GM13976 (cell line): ENCODE data around the gene EIF4G3.

Experiments used
- DNase-seq: peaks from one replicate; pipeline ENCODE4 v3.0.0; 2012; ENCODE audit warnings: low spot score
- in situ Hi-C: fragments of 300-500 bp; cut with MboI; formaldehyde crosslinking; loops from one replicate; pipeline ENCODE4 v1.12.0; 2022; ENCODE audit warnings: low sequenced_read_pairs, mixed read lengths, inconsistent platforms; ENCODE audit not compliant: unreplicated experiment
- TF ChIP-seq, protein P1 (sequence below): IDR thresholded peaks from 2 replicates; pipeline ENCODE4 v1.5.1; 2012; ENCODE audit warnings: borderline replicate concordance, mild to moderate bottlenecking; ENCODE audit not compliant: insufficient read depth; ENCODE audit errors: extremely low read depth, missing control alignments, control extremely low read depth

Gene EIF4G3

DNA sequence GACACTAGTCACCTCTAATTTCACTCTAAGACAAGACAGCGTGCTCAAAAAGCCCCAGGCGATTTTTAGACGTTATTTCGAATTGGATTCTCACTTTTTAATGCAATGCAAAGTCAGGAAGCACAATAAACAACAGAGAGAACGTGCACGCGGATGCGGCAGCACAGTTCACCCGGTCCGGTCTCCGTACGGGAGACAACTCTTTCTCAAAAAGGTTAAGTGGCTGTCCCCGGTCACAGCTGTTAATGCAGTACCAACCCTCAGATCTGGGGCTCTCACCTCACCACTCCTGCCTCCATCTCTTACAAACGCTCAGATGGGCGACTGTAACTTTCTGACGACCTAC lies 390.8 kb downstream of the EIF4G3 start:
- DNase-seq = no peak
- in situ Hi-C loops = no loop called here
- TF ChIP-seq, protein P1, sequence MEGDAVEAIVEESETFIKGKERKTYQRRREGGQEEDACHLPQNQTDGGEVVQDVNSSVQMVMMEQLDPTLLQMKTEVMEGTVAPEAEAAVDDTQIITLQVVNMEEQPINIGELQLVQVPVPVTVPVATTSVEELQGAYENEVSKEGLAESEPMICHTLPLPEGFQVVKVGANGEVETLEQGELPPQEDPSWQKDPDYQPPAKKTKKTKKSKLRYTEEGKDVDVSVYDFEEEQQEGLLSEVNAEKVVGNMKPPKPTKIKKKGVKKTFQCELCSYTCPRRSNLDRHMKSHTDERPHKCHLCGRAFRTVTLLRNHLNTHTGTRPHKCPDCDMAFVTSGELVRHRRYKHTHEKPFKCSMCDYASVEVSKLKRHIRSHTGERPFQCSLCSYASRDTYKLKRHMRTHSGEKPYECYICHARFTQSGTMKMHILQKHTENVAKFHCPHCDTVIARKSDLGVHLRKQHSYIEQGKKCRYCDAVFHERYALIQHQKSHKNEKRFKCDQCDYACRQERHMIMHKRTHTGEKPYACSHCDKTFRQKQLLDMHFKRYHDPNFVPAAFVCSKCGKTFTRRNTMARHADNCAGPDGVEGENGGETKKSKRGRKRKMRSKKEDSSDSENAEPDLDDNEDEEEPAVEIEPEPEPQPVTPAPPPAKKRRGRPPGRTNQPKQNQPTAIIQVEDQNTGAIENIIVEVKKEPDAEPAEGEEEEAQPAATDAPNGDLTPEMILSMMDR = no peak

DNA sequence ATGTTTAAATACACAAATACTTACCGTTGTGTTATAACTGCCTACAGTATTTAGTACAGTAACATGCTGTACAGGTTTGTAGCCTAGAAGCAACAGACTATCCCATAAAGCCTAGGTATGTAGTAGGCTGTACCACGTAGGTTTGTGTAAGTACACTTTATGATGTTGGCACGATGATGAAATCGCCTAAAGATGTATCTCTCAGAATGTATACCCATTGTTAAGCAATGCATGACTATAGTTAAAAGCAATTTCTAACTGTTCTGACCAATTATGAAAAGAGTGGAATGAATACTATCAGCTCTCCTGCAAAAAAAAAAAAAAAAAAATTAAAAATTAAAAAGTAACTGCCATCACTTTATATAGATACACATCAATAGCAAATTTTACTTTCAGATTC lies 401.0 kb downstream of the EIF4G3 start:
- DNase-seq = no peak
- TF ChIP-seq, protein P1 = no peak
- in situ Hi-C loops = no loop called here

DNA sequence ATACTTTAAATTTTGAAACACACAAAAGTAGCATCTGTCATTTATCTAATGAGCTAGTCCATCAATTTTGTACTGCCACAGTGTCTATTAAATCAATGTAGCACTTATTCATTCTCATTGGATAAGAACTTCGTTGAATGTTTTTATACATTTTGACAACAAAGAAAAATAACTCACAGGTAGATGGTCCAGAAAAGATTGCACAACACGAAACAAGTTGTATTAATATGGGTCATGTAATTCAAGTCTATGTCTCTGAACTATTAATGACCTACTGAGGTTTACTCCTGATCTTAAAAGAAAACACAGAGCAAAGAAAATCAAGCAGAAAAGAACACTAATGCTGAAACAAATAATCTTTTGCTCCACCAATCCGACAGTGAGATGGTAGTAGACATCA lies 404.9 kb downstream of the EIF4G3 start:
- TF ChIP-seq, protein P1 = no peak
- in situ Hi-C loops = no loop called here
- DNase-seq = no peak

DNA sequence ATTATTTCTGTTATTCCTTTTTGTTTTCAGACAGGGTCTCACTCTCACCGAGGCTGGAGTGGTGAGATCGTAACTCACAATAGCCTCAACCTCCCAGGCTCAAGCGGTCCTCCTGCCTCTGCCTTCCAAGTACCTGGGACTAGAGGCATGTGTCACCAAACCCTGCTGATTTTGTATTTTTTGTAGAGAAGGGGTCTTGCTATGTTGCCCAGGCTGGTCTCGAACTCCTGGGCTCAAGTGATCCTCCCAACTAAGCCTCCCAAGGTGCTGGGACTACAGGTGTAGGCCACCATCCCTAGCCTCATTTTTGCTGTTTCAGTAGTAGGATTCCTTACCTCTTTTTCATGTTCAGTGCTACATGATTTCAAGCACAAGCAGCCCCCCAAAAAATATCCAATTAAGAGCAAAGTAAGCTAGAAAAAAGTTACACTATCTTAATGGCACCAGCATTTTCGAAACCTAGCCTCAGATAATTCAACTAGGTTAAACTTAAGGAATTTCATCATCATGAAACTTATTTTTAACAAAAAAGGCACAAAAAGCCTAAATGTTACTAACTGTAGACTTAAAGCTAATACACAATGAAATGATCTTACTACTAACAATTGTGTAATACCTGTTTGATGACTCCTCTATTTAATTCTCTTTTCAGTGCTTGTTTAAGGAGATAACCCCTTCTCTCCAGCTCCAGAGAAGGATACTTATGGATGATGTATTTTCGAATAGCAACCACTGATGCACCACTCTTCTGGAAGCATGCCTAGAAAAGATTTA lies 406.2 kb downstream of the EIF4G3 start:
- no peak for DNase-seq
- TF ChIP-seq, protein P1 = no peak
- in situ Hi-C loops = no loop called here

DNA sequence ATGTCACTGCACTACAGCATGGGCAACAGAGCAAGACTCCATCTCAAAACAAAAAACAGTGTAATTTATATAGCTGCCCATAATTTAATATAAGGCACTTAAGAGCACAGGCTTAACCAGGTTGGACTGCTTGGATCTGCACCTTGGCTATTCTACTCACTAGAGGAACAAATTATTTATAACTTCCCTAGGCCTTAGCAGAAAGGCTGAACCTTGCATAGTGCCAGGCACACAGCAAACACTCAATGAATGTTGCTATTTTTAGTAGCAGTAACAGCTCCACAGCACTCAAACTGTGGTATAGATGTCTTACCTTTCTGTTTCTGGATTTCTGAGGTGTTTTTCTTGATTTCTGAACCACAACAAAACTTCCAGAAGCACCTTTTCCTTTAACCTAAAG lies 409.4 kb downstream of the EIF4G3 start:
- TF ChIP-seq, protein P1 = no peak
- in situ Hi-C loops = no loop called here
- no peak for DNase-seq

DNA sequence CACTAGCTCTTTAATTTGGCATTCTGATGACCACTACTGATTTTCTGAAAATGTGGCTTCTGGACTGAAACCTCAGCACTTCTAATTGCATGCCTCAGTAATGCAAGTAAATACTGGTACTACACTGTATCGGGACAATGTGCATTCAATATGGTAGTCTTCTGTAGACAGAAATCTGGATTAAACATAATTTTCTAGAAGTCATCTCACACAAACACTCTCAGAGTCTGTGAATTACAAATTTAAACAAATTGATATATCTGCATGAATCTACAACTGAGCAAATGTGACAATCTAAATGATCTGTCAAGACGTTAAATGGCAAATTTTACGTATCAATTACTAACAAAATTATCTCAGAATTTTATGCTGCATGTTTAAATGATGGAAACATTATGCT lies 413.3 kb downstream of the EIF4G3 start:
- DNase-seq = no peak
- in situ Hi-C loops = no loop called here
- TF ChIP-seq, protein P1 = no peak
